ENCODE data around the gene UMODL1. TPM values are rescaled to one million over a fixed set of nuclear protein-coding genes. Genes with fewer than 3 reads are reported as not detected.
"Not testable (repeated sequence)": the region's sequence is repeated elsewhere in the genome, so short reads cannot be mapped to it uniquely, and the experiment has no call there.

UMODL1 gene
- total RNA-seq, 2 experiments from 2014 or later = 7.4 to 12.3 TPM

DNA sequence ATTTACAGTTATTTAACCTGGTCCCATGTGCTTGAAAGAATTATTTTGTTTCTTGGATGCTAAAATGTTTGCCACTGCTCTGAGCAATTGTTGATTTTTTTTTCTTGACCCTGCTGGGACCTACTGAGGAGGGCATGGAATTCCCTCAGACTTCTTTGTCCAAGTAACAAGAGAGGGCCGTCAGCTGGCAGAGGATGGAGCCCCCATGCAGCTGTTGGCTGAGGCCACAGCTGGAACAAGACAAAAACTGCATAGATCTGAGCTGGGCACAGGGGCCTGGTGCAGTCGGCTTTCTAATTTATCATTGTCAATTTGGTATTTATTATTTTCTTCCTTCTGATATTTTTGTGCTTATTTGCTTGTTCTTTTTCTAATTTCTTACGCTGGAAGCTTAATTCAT, 108.2 kb downstream of the UMODL1 start:
- CTCF ChIA-PET (ENCODE audit: unreplicated experiment) = no interaction called here
- Histone ChIP-seq H3K4me2 (ENCODE audit: low read length) (no peak overlapping the region), H3K4me1 (ENCODE audit: insufficient read depth, low read length, poor library complexity, severe bottlenecking) (peaks cover 1% of the 10 kb centered on the region), H3K9me2 (ENCODE audit: insufficient read depth, low read length) (no peaks in the 10 kb centered on the region), H3K79me2 (ENCODE audit: insufficient read depth, low read depth, low read length) (no peaks in the 10 kb centered on the region), H4K20me1 (ENCODE audit: insufficient read depth, low read length) (no peaks in the 10 kb centered on the region), H3K9me3 (ENCODE audit: low read length) (peaks cover 23% of the 10 kb centered on the region; the same call in 1 of the 2 replicates), H3K4me3 (ENCODE audit: low read depth, low read length, poor library complexity, severe bottlenecking) (no peak overlapping the region), H3K36me3 (ENCODE audit: insufficient read depth, low read length) (no peaks in the 10 kb centered on the region), H2AFZ (ENCODE audit: low read length) (no peak overlapping the region), H3K27ac (ENCODE audit: low read depth, low read length, poor library complexity, severe bottlenecking) (no peak overlapping the region)
- no peak for DNase-seq (ENCODE audit: low spot score)
- BruUV-seq (replicated peaks) = no TSS peak
- no peak for TF ChIP-seq EZH2phosphoT487 (IDR thresholded peaks at IDR 0.05; ENCODE audit: borderline replicate concordance, low read depth, low read length)
- TF ChIP-seq, protein P1, sequence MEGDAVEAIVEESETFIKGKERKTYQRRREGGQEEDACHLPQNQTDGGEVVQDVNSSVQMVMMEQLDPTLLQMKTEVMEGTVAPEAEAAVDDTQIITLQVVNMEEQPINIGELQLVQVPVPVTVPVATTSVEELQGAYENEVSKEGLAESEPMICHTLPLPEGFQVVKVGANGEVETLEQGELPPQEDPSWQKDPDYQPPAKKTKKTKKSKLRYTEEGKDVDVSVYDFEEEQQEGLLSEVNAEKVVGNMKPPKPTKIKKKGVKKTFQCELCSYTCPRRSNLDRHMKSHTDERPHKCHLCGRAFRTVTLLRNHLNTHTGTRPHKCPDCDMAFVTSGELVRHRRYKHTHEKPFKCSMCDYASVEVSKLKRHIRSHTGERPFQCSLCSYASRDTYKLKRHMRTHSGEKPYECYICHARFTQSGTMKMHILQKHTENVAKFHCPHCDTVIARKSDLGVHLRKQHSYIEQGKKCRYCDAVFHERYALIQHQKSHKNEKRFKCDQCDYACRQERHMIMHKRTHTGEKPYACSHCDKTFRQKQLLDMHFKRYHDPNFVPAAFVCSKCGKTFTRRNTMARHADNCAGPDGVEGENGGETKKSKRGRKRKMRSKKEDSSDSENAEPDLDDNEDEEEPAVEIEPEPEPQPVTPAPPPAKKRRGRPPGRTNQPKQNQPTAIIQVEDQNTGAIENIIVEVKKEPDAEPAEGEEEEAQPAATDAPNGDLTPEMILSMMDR (conservative IDR thresholded peaks at IDR 0.05; ENCODE audit: low read length) = no peak
- POLR2A ChIA-PET = no interaction called here
- intact Hi-C loops (cut with micrococcal nuclease; ENCODE audit: unreplicated experiment) = no loop called here

DNA sequence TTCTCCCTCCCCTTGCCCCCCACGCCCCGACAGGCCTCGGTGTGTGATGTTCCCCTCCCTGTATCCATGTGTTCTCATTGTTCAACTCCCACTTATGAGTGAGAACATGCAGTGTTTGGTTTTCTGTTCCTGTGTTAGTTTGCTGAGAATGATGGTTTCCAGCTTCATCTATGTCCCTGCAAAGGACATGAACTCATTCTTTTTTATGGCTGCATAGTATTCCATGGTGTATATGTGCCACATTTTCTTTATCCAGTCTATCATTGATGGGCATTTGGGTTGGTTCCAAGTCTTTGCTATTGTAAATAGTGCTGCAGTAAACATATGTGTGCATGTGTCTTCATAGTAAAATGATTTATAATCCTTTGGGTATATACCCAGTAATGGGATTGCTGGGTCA, 108.9 kb downstream of the UMODL1 start:
- H3K4me1 ChIP-seq (ENCODE audit: insufficient read depth, low read length, poor library complexity, severe bottlenecking); CTCF ChIA-PET (ENCODE audit: unreplicated experiment); H3K36me3 ChIP-seq (ENCODE audit: insufficient read depth, low read length); H3K4me3 ChIP-seq (ENCODE audit: low read depth, low read length, poor library complexity, severe bottlenecking); H3K27ac ChIP-seq (ENCODE audit: low read depth, low read length, poor library complexity, severe bottlenecking); H3K4me2 ChIP-seq (ENCODE audit: low read length); POLR2A ChIA-PET; H4K20me1 ChIP-seq (ENCODE audit: insufficient read depth, low read length); H3K9me2 ChIP-seq (ENCODE audit: insufficient read depth, low read length); BruUV-seq (replicated peaks); H3K79me2 ChIP-seq (ENCODE audit: insufficient read depth, low read depth, low read length); intact Hi-C loops (cut with micrococcal nuclease; ENCODE audit: unreplicated experiment); H2AFZ ChIP-seq (ENCODE audit: low read length); DNase-seq (ENCODE audit: low spot score): not testable (repeated sequence)
- peaks cover 25% of the 10 kb centered on the region; the same call in 1 of the 2 replicates for H3K9me3 ChIP-seq (ENCODE audit: low read length)

DNA sequence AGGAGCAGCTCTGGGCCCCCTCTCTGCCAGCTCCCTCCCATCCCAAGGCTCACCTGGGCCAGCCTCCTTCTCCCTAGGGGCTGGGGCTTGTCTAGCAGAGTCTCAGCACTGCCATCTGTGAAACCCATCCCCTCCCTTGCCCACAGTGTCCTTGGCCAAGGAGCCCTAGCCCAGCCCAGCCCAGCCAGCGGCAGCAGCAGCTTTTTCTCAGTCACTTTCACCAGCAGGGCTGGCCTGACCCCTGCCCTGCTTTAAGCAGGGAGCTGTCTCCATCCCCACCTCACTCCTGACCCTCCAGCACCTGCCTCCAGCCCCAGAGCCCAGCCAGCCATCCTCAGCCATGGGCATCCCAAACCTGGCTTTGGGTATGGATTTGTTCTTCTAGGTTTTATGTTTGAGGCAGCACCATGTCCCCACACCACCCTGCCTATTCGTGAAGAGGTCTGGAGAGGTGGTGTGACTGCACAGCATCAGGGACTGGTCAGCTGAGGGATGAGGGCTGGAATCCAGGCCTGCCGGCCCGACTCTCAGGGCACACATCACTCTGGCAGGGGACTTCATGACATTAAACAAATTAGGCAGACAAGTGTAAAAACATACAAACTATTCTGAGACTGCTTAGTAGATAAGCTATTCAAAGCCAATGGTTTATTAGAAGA, 111.7 kb downstream of the UMODL1 start:
- Histone ChIP-seq H3K4me3 (ENCODE audit: low read depth, low read length, poor library complexity, severe bottlenecking) (no peak overlapping the region), H2AFZ (ENCODE audit: low read length) (no peak overlapping the region)

More for the DNA sequence above, 111.7 kb downstream of the UMODL1 start:
- Histone ChIP-seq H3K4me2 (ENCODE audit: low read length) (no peak overlapping the region), H3K9me3 (ENCODE audit: low read length) (peaks cover 43% of the 10 kb centered on the region; the same call in 1 of the 2 replicates), H3K9me2 (ENCODE audit: insufficient read depth, low read length) (no peaks in the 10 kb centered on the region), H3K27ac (ENCODE audit: low read depth, low read length, poor library complexity, severe bottlenecking) (no peak overlapping the region), H3K79me2 (ENCODE audit: insufficient read depth, low read depth, low read length) (no peaks in the 10 kb centered on the region), H3K4me1 (ENCODE audit: insufficient read depth, low read length, poor library complexity, severe bottlenecking) (peaks cover 15% of the 10 kb centered on the region), H4K20me1 (ENCODE audit: insufficient read depth, low read length) (no peaks in the 10 kb centered on the region), H3K36me3 (ENCODE audit: insufficient read depth, low read length) (peaks cover 14% of the 10 kb centered on the region; the same call in 1 of the 2 replicates)
- no TSS peak for BruUV-seq (replicated peaks)
- no peak for DNase-seq (ENCODE audit: low spot score)
- intact Hi-C loops (cut with micrococcal nuclease; ENCODE audit: unreplicated experiment) = no loop called here
- ChIA-PET CTCF (ENCODE audit: unreplicated experiment) (interaction anchor here (0.6 to 1.2 kb wide), 3 partner anchors 10 to 76 kb away, joined by 3 to 4 read pairs (median 3); no protein-coding TSS in a partner anchor), POLR2A (interaction anchor here (1.5 kb wide), 1 partner anchor 16 kb away, joined by 3 read pairs; no protein-coding TSS in a partner anchor)
- TF ChIP-seq, protein P1 (conservative IDR thresholded peaks at IDR 0.05; ENCODE audit: low read length) = no peak
- no peak for TF ChIP-seq EZH2phosphoT487 (IDR thresholded peaks at IDR 0.05; ENCODE audit: borderline replicate concordance, low read depth, low read length)

All from OCI-LY7 (cell line).